Breast epithelium (tissue), 4 donors: ENCODE results near the gene LPAR2. TPM values are rescaled to one million over a fixed set of nuclear protein-coding genes. Genes with fewer than 3 reads are reported as not detected.

ENCODE experiments used
- DNase-seq, 2 donors: peaks; one replicate each; pipeline ENCODE4 v3.0.0-alpha.2; 2019; ENCODE audit warnings: low spot score in 2 of 2
- H3K27ac ChIP-seq, 2 donors: fragments of 200-600 bp; sonication (generic) in 1 of 2; one replicate each; pipeline ENCODE4 v1.5.1; 2016 to 2019; ENCODE audit warnings: mild to moderate bottlenecking in 1 of 2
- H3K27me3 ChIP-seq, 2 donors: fragments of 200-600 bp; sonication (generic) in 1 of 2; one replicate each; pipeline versions ENCODE4 v1.5.1 to v1.6.0; 2017 to 2019; ENCODE audit warnings: control low read depth in 1 of 2, mild to moderate bottlenecking in 1 of 2
- H3K36me3 ChIP-seq: fragments of 200-600 bp; one replicate; pipeline ENCODE4 v1.5.1; 2019
- H3K4me1 ChIP-seq, 2 donors: fragments of 200-600 bp; sonication (generic); one replicate each; pipeline ENCODE4 v1.5.1; 2016 to 2019; ENCODE audit warnings: control low read depth in 1 of 2
- H3K4me3 ChIP-seq, 3 donors: fragments of 200-600 bp; sonication (generic); 1 replicate in 2 of 3; 2 replicates in 1 of 3; pipeline ENCODE4 v1.5.1; 2016 to 2019; ENCODE audit warnings: mild to moderate bottlenecking in 3 of 3, moderate library complexity in 2 of 3
- H3K9me3 ChIP-seq, 2 donors: fragments of 200-600 bp; sonication (generic) in 1 of 2; one replicate each; pipeline ENCODE4 v1.5.1; 2016 to 2019; ENCODE audit warnings: control low read depth in 1 of 2
- CTCF ChIP-seq, 3 donors: fragments of 450-650 bp; IDR thresholded peaks; one replicate each; pipeline ENCODE4 v1.5.1; 2016 to 2017; ENCODE audit warnings: antibody characterized with exemption in 3 of 3, mild to moderate bottlenecking in 3 of 3, moderate library complexity in 3 of 3
- POLR2A ChIP-seq: fragments of 450-650 bp; IDR thresholded peaks from one replicate; pipeline ENCODE4 v1.6.1; 2016; ENCODE audit warnings: antibody characterized with exemption, mild to moderate bottlenecking, moderate library complexity
- POLR2AphosphoS5 ChIP-seq, 3 donors: sonication (generic); formaldehyde crosslinking; IDR thresholded peaks; one replicate each; pipeline ENCODE4 v1.6.1; 2017; ENCODE audit warnings: antibody characterized with exemption in 3 of 3
- intact Hi-C: fragments of 100-400 bp; cut with DNase I; formaldehyde crosslinking; loops from one replicate; pipeline ENCODE4 v1.15.1; 2023; ENCODE audit warnings: low total_unique reads
- total RNA-seq, 3 donors: library from RNA; depleted of rRNA; stranded (reverse); fragments of >200 nt; gene quantifications; one replicate each; pipeline ENCODE4 v1.1.0, GENCODE V29; 2016

LPAR2 gene
- total RNA-seq, 3 donors from 2014 or later, result 3.2 to 17.1 (median 16.4) TPM

DNA sequence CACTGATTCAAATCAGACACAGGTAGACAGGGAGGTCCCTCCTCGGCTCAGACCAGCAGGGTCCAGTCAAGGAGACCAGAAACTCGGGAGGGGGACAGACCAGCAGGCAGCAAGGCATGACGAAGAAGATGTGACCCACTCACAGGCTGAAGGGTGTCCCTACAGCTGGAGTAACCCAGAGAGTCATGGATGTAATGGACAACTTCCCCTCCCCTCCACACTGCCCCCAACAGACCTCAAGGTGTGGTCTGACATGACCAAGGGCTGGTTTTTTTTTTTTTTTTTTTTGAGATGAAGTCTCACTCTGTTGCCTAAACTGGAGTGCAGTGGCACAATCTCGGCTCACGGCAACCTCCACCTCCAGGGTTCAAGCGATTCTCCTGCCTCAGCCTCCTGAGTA lies 43.7 kb downstream of the LPAR2 start:
- H3K4me3 ChIP-seq, result no peak overlapping the region
- intact Hi-C loops, result no loop called here

DNA sequence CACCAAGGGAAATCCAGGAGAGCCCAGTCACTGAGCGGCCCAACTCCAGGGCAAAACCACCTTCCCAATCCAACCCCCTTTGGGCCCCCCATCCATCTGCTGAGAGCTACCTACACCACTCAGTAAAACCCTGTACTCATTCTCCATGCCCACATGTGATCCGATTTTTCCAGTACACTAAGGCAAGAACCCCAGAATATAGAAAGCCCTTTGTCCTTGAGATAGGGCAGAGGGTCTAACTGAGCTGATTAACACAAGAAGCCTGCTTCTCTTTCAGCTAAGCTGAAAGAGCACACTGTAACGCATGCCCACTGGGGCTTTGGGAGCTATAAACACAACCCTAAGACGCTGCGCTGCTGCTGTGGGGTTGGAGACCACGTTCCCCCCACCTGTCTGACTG lies 45.5 kb downstream of the LPAR2 start:
- DNase-seq, result no peak
- H3K4me3 ChIP-seq, result no peak overlapping the region
- no peaks in the 10 kb centered on the region for H3K27me3 ChIP-seq
- TF ChIP-seq CTCF (IDR thresholded peaks at IDR 0.05), result no peak
- TF ChIP-seq POLR2AphosphoS5 (IDR thresholded peaks at IDR 0.05), result no peak
- TF ChIP-seq POLR2A, result no peak
- H3K9me3 ChIP-seq, result peaks cover 0 to 3% of the 10 kb centered on the region in 2 donors
- intact Hi-C loops, result no loop called here
- H3K36me3 ChIP-seq, result no peaks in the 10 kb centered on the region
- H3K27ac ChIP-seq, result no peak overlapping the region
- H3K4me1 ChIP-seq, result no peaks in the 10 kb centered on the region

More for the DNA sequence above, 43.7 kb downstream of the LPAR2 start:
- TF ChIP-seq POLR2AphosphoS5 (IDR thresholded peaks at IDR 0.05), result no peak
- no peak for TF ChIP-seq CTCF (IDR thresholded peaks at IDR 0.05)
- no peak for TF ChIP-seq POLR2A
- Histone ChIP-seq H3K4me1 (no peaks in the 10 kb centered on the region), H3K9me3 (no peaks in the 10 kb centered on the region), H3K27me3 (no peaks in the 10 kb centered on the region), H3K27ac (no peak overlapping the region), H3K36me3 (no peaks in the 10 kb centered on the region)
- DNase-seq, result no peak

DNA sequence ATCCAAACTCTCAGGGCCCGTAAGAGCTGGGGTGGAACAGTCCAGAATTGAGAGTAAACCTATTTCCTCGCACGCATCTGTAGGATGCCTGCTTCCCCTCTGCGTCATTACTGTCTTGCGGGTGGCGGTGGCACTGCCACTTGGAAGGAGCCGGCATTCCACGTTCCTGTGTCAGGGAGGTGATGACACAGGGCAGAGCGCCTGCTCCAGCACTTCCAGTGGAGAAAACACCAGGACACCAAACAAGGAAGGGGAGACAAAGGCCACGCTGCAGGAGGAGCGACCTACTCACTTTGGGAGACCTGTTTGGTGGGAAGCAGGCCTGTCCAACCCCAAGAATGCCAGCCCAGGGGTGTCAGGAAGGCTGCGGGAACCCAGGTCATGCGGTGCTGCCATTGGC lies 46.6 kb downstream of the LPAR2 start:
- no peak for TF ChIP-seq CTCF (IDR thresholded peaks at IDR 0.05)
- TF ChIP-seq POLR2AphosphoS5 (IDR thresholded peaks at IDR 0.05), result no peak
- TF ChIP-seq POLR2A, result no peak
- Histone ChIP-seq H3K4me1 (no peaks in the 10 kb centered on the region), H3K27ac (no peak overlapping the region), H3K27me3 (no peaks in the 10 kb centered on the region), H3K36me3 (no peaks in the 10 kb centered on the region), H3K4me3 (no peak overlapping the region), H3K9me3 (peaks cover 0 to 3% of the 10 kb centered on the region in 2 donors)
- no peak for DNase-seq
- intact Hi-C loops, result no loop called here

GRCh38 chr19:19580418-19580817 lies 47.6 kb downstream of the LPAR2 start:
- Histone ChIP-seq H3K4me1 (no peaks in the 10 kb centered on the region), H3K27ac (no peak overlapping the region), H3K9me3 (peaks cover 0 to 3% of the 10 kb centered on the region in 2 donors), H3K4me3 (no peak overlapping the region), H3K27me3 (no peaks in the 10 kb centered on the region), H3K36me3 (no peaks in the 10 kb centered on the region)
- intact Hi-C loops, result no loop called here
- no peak for DNase-seq
- no peak for TF ChIP-seq POLR2AphosphoS5 (IDR thresholded peaks at IDR 0.05)
- no peak for TF ChIP-seq POLR2A
- no peak for TF ChIP-seq CTCF (IDR thresholded peaks at IDR 0.05)

DNA sequence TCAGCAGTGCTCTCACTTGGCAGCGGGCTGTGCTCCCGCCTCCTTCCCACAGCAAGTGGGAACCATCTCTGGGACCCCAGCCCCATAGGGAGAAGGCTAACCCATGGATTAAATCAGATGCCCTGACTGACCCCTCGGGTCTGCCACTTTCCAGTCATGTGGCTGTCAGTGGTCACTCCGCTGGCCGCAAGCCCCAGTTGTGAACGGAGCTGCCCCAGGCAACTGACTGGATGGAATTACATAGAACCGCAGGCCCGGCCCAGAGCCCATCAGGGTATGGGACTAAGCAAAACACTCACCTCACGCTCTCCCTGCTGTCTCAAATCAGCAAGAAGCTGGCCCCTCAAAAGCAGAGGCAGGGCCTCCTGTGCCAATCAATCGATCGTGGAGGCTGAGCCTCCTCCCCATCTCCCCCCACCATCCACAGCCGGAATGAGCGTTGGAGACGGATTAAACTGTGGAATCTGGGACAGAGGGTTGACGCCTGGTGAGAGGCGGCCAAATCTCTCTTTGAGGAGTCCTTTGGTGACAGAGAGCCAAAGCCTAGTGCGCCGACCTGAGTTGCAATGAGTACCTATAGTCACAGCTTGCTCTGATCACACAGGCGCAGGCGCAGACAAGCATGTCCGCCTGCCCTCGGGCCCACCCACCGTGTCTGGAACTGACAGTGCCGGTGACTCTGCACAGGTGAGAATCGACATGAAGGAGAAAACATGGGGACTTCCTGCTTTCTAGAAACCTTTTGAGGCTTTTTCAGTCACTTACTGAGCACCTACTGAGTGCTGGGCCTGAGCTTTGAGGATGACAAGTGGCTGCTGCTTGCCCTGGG lies 48.3 kb downstream of the LPAR2 start:
- Histone ChIP-seq H3K4me1 (no peaks in the 10 kb centered on the region), H3K36me3 (no peaks in the 10 kb centered on the region), H3K27ac (no peak overlapping the region), H3K27me3 (no peaks in the 10 kb centered on the region), H3K4me3 (no peak overlapping the region), H3K9me3 (peaks cover 0 to 3% of the 10 kb centered on the region in 2 donors)
- TF ChIP-seq CTCF (IDR thresholded peaks at IDR 0.05) (no peak), POLR2AphosphoS5 (IDR thresholded peaks at IDR 0.05) (no peak), POLR2A (no peak)
- intact Hi-C loops, result no loop called here
- DNase-seq, result no peak
